ENCODE data around the gene KRT14.
"Not testable (repeated sequence)": the region's sequence is repeated elsewhere in the genome, so short reads cannot be mapped to it uniquely, and the experiment has no call there.

KRT14 gene

GRCh38 chr17:41614098-41614497, 27.4 kb upstream of the KRT14 start:
- no peak for TF ChIP-seq CTCF (IDR thresholded peaks at IDR 0.05)

GRCh38 chr17:41613277-41614082, 26.8 kb upstream of the KRT14 start:
- no peak for TF ChIP-seq CTCF (IDR thresholded peaks at IDR 0.05)

- not testable (repeated sequence) for TF ChIP-seq CTCF (IDR thresholded peaks at IDR 0.05)
Observed at GRCh38 chr17:41612376-41613160, 25.9 kb upstream of the KRT14 start, which contains the start of gene KRT16. Gene KRT16 (minus strand): TSS chr17:41612767. CDS start chr17:41612688, 79 bp downstream.

- no peak for TF ChIP-seq CTCF (IDR thresholded peaks at IDR 0.05)
Observed at GRCh38 chr17:41610965-41611640, 24.4 kb upstream of the KRT14 start.

- no peak for TF ChIP-seq CTCF (IDR thresholded peaks at IDR 0.05)
Observed at GRCh38 chr17:41602524-41602923, 15.8 kb upstream of the KRT14 start.

GRCh38 chr17:41600318-41600717, 13.6 kb upstream of the KRT14 start:
- TF ChIP-seq CTCF (IDR thresholded peaks at IDR 0.05) = no peak

GRCh38 chr17:41599680-41600079, 13.0 kb upstream of the KRT14 start:
- TF ChIP-seq CTCF (IDR thresholded peaks at IDR 0.05) = no peak

Measured in LNCAP (cell line).